Hematopoietic multipotent progenitor cell (in vitro differentiated cells): ENCODE measurements around the gene COL20A1. TPM values are rescaled to one million over a fixed set of nuclear protein-coding genes. Genes with fewer than 3 reads are reported as not detected.
"Not testable (repeated sequence)": the region's sequence is repeated elsewhere in the genome, so short reads cannot be mapped to it uniquely, and the experiment has no call there.

Source experiments
- DNase-seq, 3 donors: peaks; one replicate each; pipeline ENCODE4 v3.0.0-alpha.2; 2011 to 2015; ENCODE audit warnings: low read depth in 2 of 3, low spot score in 2 of 3
- total RNA-seq: library from RNA; depleted of rRNA; stranded (reverse); fragments of >200 nt; gene quantifications from one replicate; pipeline ENCODE4 v1.2.3, GENCODE V29; 2012

COL20A1 gene
- total RNA-seq, 1 donor: not detected

GRCh38 chr20:63305933-63306672 is 13.1 kb downstream of the COL20A1 start:
- not testable (repeated sequence) for DNase-seq

GRCh38 chr20:63306673-63307537 is 13.9 kb downstream of the COL20A1 start:
- DNase-seq: no peak

GRCh38 chr20:63307538-63308217 is 14.7 kb downstream of the COL20A1 start:
- no peak for DNase-seq

- no peak for DNase-seq
Measured at GRCh38 chr20:63308218-63308911, 15.4 kb downstream of the COL20A1 start.

- DNase-seq: peak in 2 of 3 donors; percentile 24 to 36
Measured at GRCh38 chr20:63309261-63310071, 16.5 kb downstream of the COL20A1 start.

GRCh38 chr20:63310265-63310991 is 17.4 kb downstream of the COL20A1 start:
- DNase-seq: no peak

GRCh38 chr20:63311186-63311832 is 18.3 kb downstream of the COL20A1 start:
- DNase-seq: no peak

GRCh38 chr20:63311833-63312243 is 18.9 kb downstream of the COL20A1 start:
- no peak for DNase-seq

GRCh38 chr20:63312273-63312672 is 19.3 kb downstream of the COL20A1 start:
- no peak for DNase-seq

- no peak for DNase-seq
Measured at GRCh38 chr20:63312690-63313348, 19.8 kb downstream of the COL20A1 start.

- no peak for DNase-seq
Measured at GRCh38 chr20:63313349-63314014, 20.5 kb downstream of the COL20A1 start.

GRCh38 chr20:63314015-63314471 is 21.1 kb downstream of the COL20A1 start:
- DNase-seq: no peak

- no peak for DNase-seq
Measured at GRCh38 chr20:63314566-63315239, 21.7 kb downstream of the COL20A1 start.

- no peak for DNase-seq
Measured at GRCh38 chr20:63315240-63315689, 22.3 kb downstream of the COL20A1 start.

- no peak for DNase-seq
Measured at GRCh38 chr20:63315731-63316491, 22.9 kb downstream of the COL20A1 start.

GRCh38 chr20:63316502-63316921 is 23.5 kb downstream of the COL20A1 start:
- no peak for DNase-seq
